ENCODE results near the gene AP5S1. TPM values are rescaled to one million over a fixed set of nuclear protein-coding genes. Genes with fewer than 3 reads are reported as not detected.

The AP5S1 gene
- total RNA-seq, 1 donor from 2014 or later = 12.3 TPM

- peak overlapping the region; percentile 80 for H3K27ac Mint-ChIP-seq
Measured at GRCh38 chr20:3874194-3874844, 54.0 kb downstream of the AP5S1 start.

GRCh38 chr20:3875378-3875974, 55.1 kb downstream of the AP5S1 start:
- Mint-ChIP-seq H3K27ac (peak overlapping the region; percentile 27), H3K4me1 (ENCODE audit: low read depth) (no peaks in the 10 kb centered on the region), H3K4me3 (ENCODE audit: low read depth) (no peak overlapping the region), H3K9me3 (ENCODE audit: low read depth) (no peaks in the 10 kb centered on the region), H3K27me3 (no peaks in the 10 kb centered on the region), H3K36me3 (ENCODE audit: insufficient read depth) (peaks cover 12% of the 10 kb centered on the region)
- no peak for DNase-seq (ENCODE audit: low spot score, unreplicated experiment)
- TF ChIP-seq, protein P1, sequence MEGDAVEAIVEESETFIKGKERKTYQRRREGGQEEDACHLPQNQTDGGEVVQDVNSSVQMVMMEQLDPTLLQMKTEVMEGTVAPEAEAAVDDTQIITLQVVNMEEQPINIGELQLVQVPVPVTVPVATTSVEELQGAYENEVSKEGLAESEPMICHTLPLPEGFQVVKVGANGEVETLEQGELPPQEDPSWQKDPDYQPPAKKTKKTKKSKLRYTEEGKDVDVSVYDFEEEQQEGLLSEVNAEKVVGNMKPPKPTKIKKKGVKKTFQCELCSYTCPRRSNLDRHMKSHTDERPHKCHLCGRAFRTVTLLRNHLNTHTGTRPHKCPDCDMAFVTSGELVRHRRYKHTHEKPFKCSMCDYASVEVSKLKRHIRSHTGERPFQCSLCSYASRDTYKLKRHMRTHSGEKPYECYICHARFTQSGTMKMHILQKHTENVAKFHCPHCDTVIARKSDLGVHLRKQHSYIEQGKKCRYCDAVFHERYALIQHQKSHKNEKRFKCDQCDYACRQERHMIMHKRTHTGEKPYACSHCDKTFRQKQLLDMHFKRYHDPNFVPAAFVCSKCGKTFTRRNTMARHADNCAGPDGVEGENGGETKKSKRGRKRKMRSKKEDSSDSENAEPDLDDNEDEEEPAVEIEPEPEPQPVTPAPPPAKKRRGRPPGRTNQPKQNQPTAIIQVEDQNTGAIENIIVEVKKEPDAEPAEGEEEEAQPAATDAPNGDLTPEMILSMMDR (IDR thresholded peaks at IDR 0.05; ENCODE audit: unreplicated experiment) = no peak

More at GRCh38 chr20:3874194-3874844, 54.0 kb downstream of the AP5S1 start:
- TF ChIP-seq, protein P1 (IDR thresholded peaks at IDR 0.05; ENCODE audit: unreplicated experiment) = no peak
- Mint-ChIP-seq H3K36me3 (ENCODE audit: insufficient read depth) (peaks cover 12% of the 10 kb centered on the region), H3K9me3 (ENCODE audit: low read depth) (no peaks in the 10 kb centered on the region), H3K4me1 (ENCODE audit: low read depth) (no peaks in the 10 kb centered on the region), H3K4me3 (ENCODE audit: low read depth) (no peak overlapping the region), H3K27me3 (no peaks in the 10 kb centered on the region)
- no peak for DNase-seq (ENCODE audit: low spot score, unreplicated experiment)

DNA sequence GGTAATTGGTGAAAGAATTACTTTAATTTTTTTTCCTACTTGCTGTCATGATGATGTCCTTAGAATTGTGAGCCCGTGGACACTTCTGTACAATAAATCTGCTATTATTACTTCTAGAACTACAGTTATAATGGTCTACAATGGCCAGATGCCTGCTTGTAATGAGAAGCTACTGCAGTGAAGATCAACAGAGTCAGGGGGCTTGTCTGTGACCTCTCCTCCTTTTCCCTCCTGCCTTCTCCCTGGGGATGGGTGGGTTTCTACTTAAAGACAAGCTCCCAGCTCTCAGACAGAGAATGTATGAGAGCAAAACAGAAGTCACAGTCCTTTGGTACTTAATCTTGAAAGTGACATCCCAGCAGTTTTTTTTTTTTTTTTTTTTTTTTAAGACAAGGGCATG, 55.7 kb downstream of the AP5S1 start:
- Mint-ChIP-seq H3K27ac (peak overlapping the region; percentile 23), H3K4me1 (ENCODE audit: low read depth) (no peaks in the 10 kb centered on the region), H3K36me3 (ENCODE audit: insufficient read depth) (peaks cover 12% of the 10 kb centered on the region), H3K4me3 (ENCODE audit: low read depth) (no peak overlapping the region), H3K9me3 (ENCODE audit: low read depth) (no peaks in the 10 kb centered on the region), H3K27me3 (no peaks in the 10 kb centered on the region)
- DNase-seq (ENCODE audit: low spot score, unreplicated experiment) = no peak
- TF ChIP-seq, protein P1 (IDR thresholded peaks at IDR 0.05; ENCODE audit: unreplicated experiment) = no peak

DNA sequence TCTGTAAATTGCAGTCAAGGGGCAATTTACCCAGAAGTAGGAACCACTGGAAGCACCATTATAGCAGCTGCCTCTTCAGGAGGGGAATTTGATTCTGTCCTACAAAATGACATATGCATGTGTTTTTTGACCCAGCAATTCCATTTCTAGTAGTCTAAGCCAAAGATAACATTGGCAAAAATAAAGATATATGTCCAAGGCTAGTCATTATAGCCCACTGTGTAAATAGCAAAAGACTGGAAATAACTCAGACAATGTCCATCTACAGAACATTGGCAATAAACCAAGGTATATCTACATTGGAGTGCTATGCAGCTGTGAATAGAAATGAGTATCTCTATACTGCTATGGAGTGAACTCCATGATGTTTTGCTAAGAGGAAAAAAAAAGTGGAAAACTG, 56.3 kb downstream of the AP5S1 start:
- Mint-ChIP-seq H3K27ac (no peak overlapping the region), H3K36me3 (ENCODE audit: insufficient read depth) (peaks cover 16% of the 10 kb centered on the region), H3K27me3 (no peaks in the 10 kb centered on the region), H3K9me3 (ENCODE audit: low read depth) (no peaks in the 10 kb centered on the region), H3K4me3 (ENCODE audit: low read depth) (no peak overlapping the region), H3K4me1 (ENCODE audit: low read depth) (no peaks in the 10 kb centered on the region)
- no peak for DNase-seq (ENCODE audit: low spot score, unreplicated experiment)
- TF ChIP-seq, protein P1 (IDR thresholded peaks at IDR 0.05; ENCODE audit: unreplicated experiment) = no peak

Other genes starting within 250 kb of the AP5S1 start
- gene GFRA4, start 157.1 kb upstream of the AP5S1 start, total RNA-seq = not detected in 2 replicates
- gene ADAM33, start 138.5 kb upstream of the AP5S1 start, total RNA-seq = 0.47 and 0.67 TPM in 2 replicates
- gene SIGLEC1, start 107.9 kb upstream of the AP5S1 start, total RNA-seq = not detected in 2 replicates
- gene HSPA12B, start 87.9 kb upstream of the AP5S1 start, total RNA-seq = not detected in 2 replicates
- 18.9 and 20.2 TPM in 2 replicates for gene ADISSP, start 52.8 kb upstream of the AP5S1 start, total RNA-seq
- 1.7 and 1.9 TPM in 2 replicates for gene SPEF1, start 39.1 kb upstream of the AP5S1 start, total RNA-seq
- gene CENPB, start 33.8 kb upstream of the AP5S1 start, total RNA-seq = 49.6 and 53.8 TPM in 2 replicates
- 36.7 and 37.6 TPM in 2 replicates for gene CDC25B, start 24.2 kb upstream of the AP5S1 start, total RNA-seq
- 42.2 and 43.8 TPM in 2 replicates for gene MAVS, start 26.3 kb downstream of the AP5S1 start, total RNA-seq
- gene PANK2, start 68.8 kb downstream of the AP5S1 start, total RNA-seq = 53.8 and 57.6 TPM in 2 replicates
- gene RNF24, start 195.0 kb downstream of the AP5S1 start, total RNA-seq = 22.3 and 23.6 TPM in 2 replicates

Measured in progenitor cell of endocrine pancreas (in vitro differentiated cells).